Daoy (cell line): ENCODE measurements around the gene PTPRM. TPM values are rescaled to one million over a fixed set of nuclear protein-coding genes. Genes with fewer than 3 reads are reported as not detected.

Experiments
- DNase-seq: peaks from one replicate; pipeline ENCODE4 v3.0.0-alpha.2; 2015; ENCODE audit warnings: low read depth
- total RNA-seq: library from RNA; depleted of rRNA; stranded (reverse); fragments of >200 nt; shearing (Covaris generic); gene quantifications from 2 replicates; pipeline ENCODE4 v1.2.3, GENCODE V29; 2014; rRNA removed

The PTPRM gene
- total RNA-seq, result 6.8 and 13.0 TPM in 2 replicates

- peak; percentile 80 for DNase-seq
Measured at GRCh38 chr18:7566567-7567473, at the start of gene PTPRM. TSS of gene PTPRM (plus strand) at chr18:7567316. CDS start at chr18:7567819, 503 bp downstream.

- no peak for DNase-seq
Measured at GRCh38 chr18:7517852-7518251, 49.3 kb upstream of the PTPRM start.

GRCh38 chr18:7520200-7520785 is 46.8 kb upstream of the PTPRM start:
- no peak for DNase-seq

GRCh38 chr18:7521226-7521856 is 45.8 kb upstream of the PTPRM start:
- DNase-seq, result no peak

GRCh38 chr18:7523772-7524171 is 43.3 kb upstream of the PTPRM start:
- no peak for DNase-seq

- peak; percentile 14 for DNase-seq
Measured at GRCh38 chr18:7524786-7525185, 42.3 kb upstream of the PTPRM start.

- DNase-seq, result no peak
Measured at GRCh38 chr18:7532942-7533341, 34.2 kb upstream of the PTPRM start.

- DNase-seq, result no peak
Measured at GRCh38 chr18:7535436-7536205, 31.5 kb upstream of the PTPRM start.

- no peak for DNase-seq
Measured at GRCh38 chr18:7537145-7537544, 30.0 kb upstream of the PTPRM start.

GRCh38 chr18:7541835-7542234 is 25.3 kb upstream of the PTPRM start:
- no peak for DNase-seq

GRCh38 chr18:7544686-7545085 is 22.4 kb upstream of the PTPRM start:
- DNase-seq, result no peak

GRCh38 chr18:7545734-7546133 is 21.4 kb upstream of the PTPRM start:
- DNase-seq, result no peak

- no peak for DNase-seq
Measured at GRCh38 chr18:7548221-7548620, 18.9 kb upstream of the PTPRM start.

- no peak for DNase-seq
Measured at GRCh38 chr18:7548721-7549120, 18.4 kb upstream of the PTPRM start.

- DNase-seq, result no peak
Measured at GRCh38 chr18:7557973-7558372, 9.1 kb upstream of the PTPRM start.

- DNase-seq, result no peak
Measured at GRCh38 chr18:7558769-7559168, 8.3 kb upstream of the PTPRM start.

- no peak for DNase-seq
Measured at GRCh38 chr18:7559709-7560319, 7.3 kb upstream of the PTPRM start.

- no peak for DNase-seq
Measured at GRCh38 chr18:7561909-7562460, 5.1 kb upstream of the PTPRM start.

- no peak for DNase-seq
Measured at GRCh38 chr18:7562491-7562890, 4.6 kb upstream of the PTPRM start.

GRCh38 chr18:7565677-7566076 is 1.4 kb upstream of the PTPRM start:
- DNase-seq, result no peak

GRCh38 chr18:7566244-7566566 is 911 bp upstream of the PTPRM start:
- no peak for DNase-seq
